Activated CD8-positive, alpha-beta T cell treated with anti-CD3 and anti-CD28 coated beads for 36 hours (primary cell): ENCODE measurements around the gene MORN2. TPM values are rescaled to one million over a fixed set of nuclear protein-coding genes. Genes with fewer than 3 reads are reported as not detected.
A peak's percentile ranks its signal among the peaks of the same experiment; 100 is the strongest.

Experiments
- ATAC-seq: fragments of 200-7000 bp; cut with Tn5 transposase; one replicate; pipeline ENCODE4 v1.10.0; 2021; ENCODE audit warnings: mild to moderate bottlenecking, moderate library complexity
- CTCF ChIA-PET: fragments of 350-600 bp; sonication (Branson Sonifier 250); formaldehyde crosslinking; loops from one replicate; lab custom pipeline; 2021; ENCODE audit warnings: antibody characterized with exemption; lab: Charles Lee
- POLR2A ChIA-PET: fragments of 350-600 bp; sonication (Branson Sonifier 250); formaldehyde crosslinking; loops from one replicate; lab custom pipeline; 2021; ENCODE audit warnings: antibody characterized with exemption; lab: Charles Lee
- DNase-seq: peaks from one replicate; pipeline ENCODE4 v3.0.0-alpha.2; 2020
- H3K27ac Mint-ChIP-seq: one replicate; pipeline ENCODE4 v1.8.0; 2021; ENCODE audit warnings: mild to moderate bottlenecking, mixed read lengths
- H3K27me3 Mint-ChIP-seq: one replicate; pipeline ENCODE4 v1.8.0; 2021; ENCODE audit warnings: mixed read lengths
- H3K36me3 Mint-ChIP-seq: one replicate; pipeline ENCODE4 v1.8.0; 2021; ENCODE audit warnings: low read depth, mixed read lengths
- H3K4me1 Mint-ChIP-seq: one replicate; pipeline ENCODE4 v1.8.0; 2021; ENCODE audit warnings: low read depth, mixed read lengths
- H3K4me3 Mint-ChIP-seq: one replicate; pipeline ENCODE4 v1.8.0; 2021; ENCODE audit warnings: mild to moderate bottlenecking, moderate library complexity, mixed read lengths
- H3K9me3 Mint-ChIP-seq: one replicate; pipeline ENCODE4 v1.8.0; 2021; ENCODE audit warnings: mixed read lengths
- CTCF ChIP-seq: fragments of 200-600 bp; IDR thresholded peaks from one replicate; pipeline ENCODE4 v1.8.0; 2022; ENCODE audit warnings: antibody characterized with exemption, mild to moderate bottlenecking
- intact Hi-C: fragments of 100-400 bp; cut with micrococcal nuclease; formaldehyde crosslinking; loops from one replicate; pipeline ENCODE4 v1.10.0; 2022
- total RNA-seq, 2 experiments: library from RNA; stranded (reverse); gene quantifications; one replicate each; pipeline ENCODE4 v1.2.3, GENCODE V29; 2021

MORN2 gene
- total RNA-seq, 2 experiments from 2014 or later = 5.0 to 6.6 TPM

GRCh38 chr2:38862476-38862875, 13.3 kb upstream of the MORN2 start:
- Mint-ChIP-seq H3K9me3 (no peaks in the 10 kb centered on the region), H3K36me3 (peaks cover 37% of the 10 kb centered on the region)

DNA sequence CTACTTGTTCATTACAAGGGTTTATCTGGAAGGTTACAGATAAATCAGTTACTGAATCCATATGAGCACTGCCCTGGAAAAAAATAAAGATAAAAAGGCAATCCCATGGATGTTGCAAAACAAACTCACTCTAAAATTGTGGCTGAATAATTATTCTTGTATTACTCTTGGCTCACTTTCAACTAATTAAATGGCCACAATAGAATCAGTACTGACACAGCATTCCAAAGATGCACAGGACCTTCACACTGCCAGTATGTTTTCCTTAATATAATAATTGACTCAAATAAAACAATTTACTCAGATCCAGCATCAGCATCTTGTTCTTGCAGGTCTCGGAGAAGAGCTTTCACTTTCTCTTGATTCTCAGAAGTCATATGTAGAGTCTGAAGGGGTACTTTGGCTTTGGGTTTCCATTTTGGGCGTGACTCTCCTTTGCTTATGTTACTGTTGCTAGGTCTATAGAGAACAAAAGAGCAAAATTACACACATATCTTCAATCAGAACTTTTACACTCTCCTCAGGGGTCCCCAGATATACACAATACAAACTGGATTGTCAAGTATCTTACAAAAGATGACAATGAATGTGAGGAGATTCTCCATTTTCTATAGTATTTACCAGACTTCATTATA, 12.6 kb upstream of the MORN2 start:
- Mint-ChIP-seq H3K27ac (peak overlapping the region; percentile 13), H3K9me3 (no peaks in the 10 kb centered on the region), H3K36me3 (peaks cover 37% of the 10 kb centered on the region), H3K4me1 (peaks cover 3% of the 10 kb centered on the region), H3K27me3 (no peaks in the 10 kb centered on the region), H3K4me3 (no peak overlapping the region)
- DNase-seq = no peak
- TF ChIP-seq CTCF = no peak
- intact Hi-C loops = no loop called here
- no peak for ATAC-seq
- ChIA-PET CTCF (no interaction called here), POLR2A (no interaction called here)

More at GRCh38 chr2:38862476-38862875, 13.3 kb upstream of the MORN2 start:
- no peak for ATAC-seq
- ChIA-PET POLR2A (no interaction called here), CTCF (no interaction called here)
- no peak overlapping the region for H3K27ac Mint-ChIP-seq
- H3K4me1 Mint-ChIP-seq = peaks cover 3% of the 10 kb centered on the region
- no peaks in the 10 kb centered on the region for H3K27me3 Mint-ChIP-seq
- no peak for DNase-seq
- H3K4me3 Mint-ChIP-seq = no peak overlapping the region
- intact Hi-C loops = no loop called here
- TF ChIP-seq CTCF = no peak

GRCh38 chr2:38866773-38867443, 8.9 kb upstream of the MORN2 start:
- POLR2A ChIA-PET = no interaction called here
- CTCF ChIA-PET = no interaction called here
- Mint-ChIP-seq H3K27ac (no peak overlapping the region), H3K36me3 (peaks cover 31% of the 10 kb centered on the region), H3K9me3 (peaks cover 12% of the 10 kb centered on the region), H3K4me3 (no peak overlapping the region), H3K4me1 (peaks cover 3% of the 10 kb centered on the region), H3K27me3 (no peaks in the 10 kb centered on the region)
- ATAC-seq (no peak), DNase-seq (no peak)
- intact Hi-C loops = no loop called here
- no peak for TF ChIP-seq CTCF

DNA sequence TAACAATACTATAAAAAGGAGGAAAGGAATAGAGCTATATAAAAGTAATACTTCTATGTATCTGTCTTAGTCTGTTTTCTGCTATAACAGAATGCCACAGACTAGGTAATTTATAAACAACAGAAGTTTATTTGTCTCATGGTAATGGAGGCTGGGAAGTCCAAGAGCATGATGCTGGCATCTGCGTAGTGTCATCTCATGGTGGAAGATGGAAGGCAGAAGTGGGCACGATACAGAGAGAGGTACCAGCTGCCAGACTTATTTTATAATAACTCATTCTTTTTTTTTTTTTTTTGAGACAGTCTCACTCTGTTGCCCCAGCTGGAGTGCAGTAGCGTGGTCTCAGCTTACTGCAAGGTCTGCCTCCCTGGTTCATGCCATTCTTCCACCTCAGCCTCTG, 4.3 kb upstream of the MORN2 start:
- ChIA-PET CTCF (no interaction called here), POLR2A (no interaction called here)
- Mint-ChIP-seq H3K36me3 (peaks cover 23% of the 10 kb centered on the region), H3K27me3 (no peaks in the 10 kb centered on the region), H3K27ac (no peak overlapping the region), H3K4me3 (no peak overlapping the region), H3K9me3 (peaks cover 20% of the 10 kb centered on the region), H3K4me1 (peaks cover 14% of the 10 kb centered on the region)
- TF ChIP-seq CTCF = no peak
- ATAC-seq = no peak
- intact Hi-C loops = no loop called here
- no peak for DNase-seq

- intact Hi-C loops = no loop called here
- no peak for ATAC-seq
- H3K27me3 Mint-ChIP-seq = no peaks in the 10 kb centered on the region
- TF ChIP-seq CTCF = no peak
- H3K4me1 Mint-ChIP-seq = peaks cover 16% of the 10 kb centered on the region
- peaks cover 22% of the 10 kb centered on the region for H3K36me3 Mint-ChIP-seq
- peaks cover 20% of the 10 kb centered on the region for H3K9me3 Mint-ChIP-seq
- no peak overlapping the region for H3K4me3 Mint-ChIP-seq
- no peak for DNase-seq
- CTCF ChIA-PET = no interaction called here
- POLR2A ChIA-PET = no interaction called here
- H3K27ac Mint-ChIP-seq = no peak overlapping the region
Measured at GRCh38 chr2:38873763-38874162, 2.0 kb upstream of the MORN2 start.
